Measurements from ENCODE around the gene RAMP3. TPM values are rescaled to one million over a fixed set of nuclear protein-coding genes. Genes with fewer than 3 reads are reported as not detected.
A peak's percentile ranks its signal among the peaks of the same experiment; 100 is the strongest.
"Not testable (repeated sequence)": the region's sequence is repeated elsewhere in the genome, so short reads cannot be mapped to it uniquely, and the experiment has no call there.

RAMP3 gene, protein sequence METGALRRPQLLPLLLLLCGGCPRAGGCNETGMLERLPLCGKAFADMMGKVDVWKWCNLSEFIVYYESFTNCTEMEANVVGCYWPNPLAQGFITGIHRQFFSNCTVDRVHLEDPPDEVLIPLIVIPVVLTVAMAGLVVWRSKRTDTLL
- 10 to 100 TPM in 3 of 4 donors, 1 to 10 TPM in 1; 9.6 to 39.3 (median 33.2) TPM for total RNA-seq

DNA sequence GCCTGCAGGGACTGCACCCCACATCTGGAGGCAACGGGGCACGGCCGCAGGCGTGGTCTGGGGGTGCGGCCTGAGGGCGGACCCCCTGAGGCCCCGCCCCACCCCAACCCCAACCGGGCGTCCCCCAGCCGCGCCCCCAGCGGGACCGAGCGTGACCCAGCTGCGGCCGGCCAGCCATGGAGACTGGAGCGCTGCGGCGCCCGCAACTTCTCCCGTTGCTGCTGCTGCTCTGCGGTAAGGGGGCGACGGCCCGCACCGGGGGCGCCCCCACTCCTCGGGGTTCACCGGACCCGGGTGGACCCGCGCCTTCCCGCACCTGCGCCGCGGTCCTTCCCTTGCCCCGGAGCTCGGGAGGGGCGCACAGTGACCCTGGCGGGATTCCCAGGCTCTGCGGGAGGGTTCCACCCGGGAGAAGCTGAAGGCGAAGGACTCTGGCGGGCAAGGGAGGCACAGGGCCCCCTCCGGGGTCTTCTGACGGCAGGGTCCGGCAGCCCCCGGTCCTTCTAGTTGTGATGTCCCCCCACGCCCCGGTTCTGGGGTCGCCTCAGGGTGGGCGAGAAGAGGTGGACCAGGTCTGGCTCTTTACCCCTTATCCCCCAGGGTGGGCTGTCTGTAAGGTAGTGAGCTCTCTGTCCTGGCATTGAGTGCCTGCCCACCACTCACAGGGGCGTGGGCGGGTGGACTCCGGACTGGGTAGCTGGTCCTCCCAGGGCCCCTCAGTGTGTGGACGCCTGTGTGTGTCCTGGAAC is at the start of gene RAMP3:
Gene RAMP3, plus strand, starts transcription at position 139 of the 749 bp plus-strand sequence. Its CDS starts 38 bp downstream, at position 177.
- DNase-seq (no peak), ATAC-seq (no peak)
- Histone ChIP-seq H3K27ac (peak within 1 kb of the TSS in 3 of 4 donors; percentile 39 to 60 (median 55)), H3K36me3 (no peaks in the 10 kb centered on the region), H3K4me3 (peak within 1 kb of the TSS; percentile 45 to 54 (median 50)), H3K4me1 (peaks cover 0 to 3% of the 10 kb centered on the region in 2 donors), H3K9me3 (no peaks in the 10 kb centered on the region), H3K27me3 (peaks cover 4 to 12% (median 7%) of the 10 kb centered on the region in 3 donors)
- in situ Hi-C loops (cut with MboI; ENCODE audit: low sequenced_read_pairs in 4 of 4) = loop anchor here (5.0 to 25.0 kb wide), 3 partner anchors 94 to 704 kb away; partner anchors contain the start of gene CCDC201 (in 4 of the 4)
- intact Hi-C loops (cut with DNase I; ENCODE audit: low total_unique reads) = loop anchor here (10.0 kb wide), 1 partner anchor 697 kb away; no protein-coding TSS in a partner anchor
- TF ChIP-seq POLR2A (IDR thresholded peaks at IDR 0.05) (no peak), CTCF (IDR thresholded peaks at IDR 0.05 in 4 of 5, conservative IDR thresholded peaks at IDR 0.05 in 1 of 5) (no peak)

DNA sequence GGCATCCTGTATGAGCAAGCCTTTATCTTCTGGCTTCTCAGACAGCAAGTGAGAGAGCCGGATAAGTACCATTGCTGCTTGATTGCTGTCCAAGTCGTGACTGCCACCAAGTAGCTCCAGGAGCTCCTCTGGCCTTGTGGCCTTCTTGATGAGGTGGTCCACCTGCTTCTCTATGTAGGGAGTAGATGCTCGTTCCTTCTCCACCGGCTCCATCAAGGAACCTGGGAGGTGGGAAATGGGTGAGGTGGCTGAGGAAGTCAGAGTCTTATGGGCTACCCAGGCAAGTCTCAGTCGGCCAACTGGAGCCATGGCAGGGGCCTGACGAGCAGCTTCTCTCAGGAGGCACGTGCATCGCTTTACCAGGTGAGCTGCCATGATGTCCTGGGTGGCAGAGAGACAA is 48.7 kb upstream of the RAMP3 start:
- H3K9me3 ChIP-seq = no peaks in the 10 kb centered on the region
- intact Hi-C loops (cut with DNase I; ENCODE audit: low total_unique reads) (no loop called here), in situ Hi-C loops (cut with MboI; ENCODE audit: low sequenced_read_pairs in 4 of 4) (loop anchor here (10.0 to 25.0 kb wide), 2 partner anchors 114 to 522 kb away; partner anchors contain the start of gene TMED4 (in 4 of the 4))
- DNase-seq (no peak), ATAC-seq (no peak)
- H3K36me3 ChIP-seq = peaks cover 0 to 49% of the 10 kb centered on the region in 2 donors
- H3K27ac ChIP-seq = no peak overlapping the region
- H3K4me3 ChIP-seq = no peak overlapping the region
- TF ChIP-seq CTCF (IDR thresholded peaks at IDR 0.05 in 4 of 5, conservative IDR thresholded peaks at IDR 0.05 in 1 of 5) = no peak
- no peak for TF ChIP-seq POLR2A (IDR thresholded peaks at IDR 0.05)
- H3K27me3 ChIP-seq = no peaks in the 10 kb centered on the region
- H3K4me1 ChIP-seq = peaks cover 47% of the 10 kb centered on the region in 2 donors

GRCh38 chr7:45111298-45112223 is 46.0 kb upstream of the RAMP3 start, which contains the start of gene TBRG4:
Gene TBRG4, minus strand, starts transcription at chr7:45111697. Its CDS starts 2,460 bp downstream, at chr7:45109237.
- intact Hi-C loops (cut with DNase I; ENCODE audit: low total_unique reads) (loop anchor here (1.0 to 10.0 kb wide), 5 partner anchors 23 to 527 kb away; partner anchors contain the start of genes CCM2, NACAD, PURB and TMED4), in situ Hi-C loops (cut with MboI; ENCODE audit: low sequenced_read_pairs in 4 of 4) (loop anchor here (10.0 to 25.0 kb wide), 2 partner anchors 127 to 524 kb away; partner anchors contain the start of gene TMED4 (in 4 of the 4))
- Histone ChIP-seq H3K9me3 (no peaks in the 10 kb centered on the region), H3K4me1 (peaks cover 33 to 47% of the 10 kb centered on the region in 2 donors), H3K4me3 (peak within 1 kb of the TSS; percentile 87 to 95 (median 91)), H3K27me3 (no peaks in the 10 kb centered on the region), H3K36me3 (peaks cover 0 to 25% of the 10 kb centered on the region in 2 donors), H3K27ac (peak within 1 kb of the TSS; percentile 93 to 99 (median 95))
- TF ChIP-seq POLR2A (IDR thresholded peaks at IDR 0.05) = peak; percentile 86 to 92
- TF ChIP-seq CTCF (IDR thresholded peaks at IDR 0.05 in 4 of 5, conservative IDR thresholded peaks at IDR 0.05 in 1 of 5) = peak in 2 of 5 experiments; percentile 22 to 28
- ATAC-seq = peak; percentile 96 to 97
- DNase-seq = peak; percentile 90 to 91

- peaks cover 24 to 37% of the 10 kb centered on the region in 2 donors for H3K4me1 ChIP-seq
- in situ Hi-C loops (cut with MboI; ENCODE audit: low sequenced_read_pairs in 4 of 4) = loop anchor here (10.0 to 25.0 kb wide), 2 partner anchors 128 to 525 kb away; partner anchors contain the start of gene TMED4 (in 4 of the 4)
- TF ChIP-seq CTCF (IDR thresholded peaks at IDR 0.05 in 4 of 5, conservative IDR thresholded peaks at IDR 0.05 in 1 of 5) (no peak), POLR2A (IDR thresholded peaks at IDR 0.05) (no peak)
- ATAC-seq (no peak), DNase-seq (no peak)
- intact Hi-C loops (cut with DNase I; ENCODE audit: low total_unique reads) = loop anchor here (1.0 to 10.0 kb wide), 3 partner anchors 24 to 528 kb away; partner anchors contain the start of genes NACAD, PURB and TMED4
- peaks cover 0 to 14% of the 10 kb centered on the region in 2 donors for H3K36me3 ChIP-seq
- no peaks in the 10 kb centered on the region for H3K27me3 ChIP-seq
- H3K4me3 ChIP-seq = peak overlapping the region in 2 of 4 donors; percentile 90 to 92
- no peaks in the 10 kb centered on the region for H3K9me3 ChIP-seq
- H3K27ac ChIP-seq = peak overlapping the region; percentile 93 to 99 (median 95)
Observed at GRCh38 chr7:45112648-45113047, 44.9 kb upstream of the RAMP3 start.

DNA sequence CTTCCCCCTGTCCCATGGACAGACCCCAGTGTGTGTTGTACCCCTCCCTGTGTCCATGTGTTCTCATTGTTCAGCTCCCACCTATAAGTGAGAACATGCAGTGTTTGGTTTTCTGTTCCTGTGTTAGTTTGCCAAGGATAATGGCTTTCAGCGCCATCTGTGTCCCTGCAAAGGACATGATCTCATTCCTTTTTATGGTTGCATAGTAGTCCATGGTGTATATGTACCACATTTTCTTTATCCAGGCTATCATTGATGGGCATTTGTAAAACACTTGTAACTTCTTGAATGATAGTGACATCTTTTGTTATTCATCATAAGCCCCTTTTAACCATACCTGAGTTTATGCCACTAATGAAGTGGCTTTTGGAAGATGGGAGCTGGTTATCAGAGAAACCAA is 43.3 kb upstream of the RAMP3 start:
- intact Hi-C loops (cut with DNase I; ENCODE audit: low total_unique reads) = loop anchor here (5.0 to 10.0 kb wide), 2 partner anchors 227 to 529 kb away; partner anchors contain the start of genes PURB and TMED4
- not testable (repeated sequence) for H3K27ac ChIP-seq, H3K9me3 ChIP-seq, H3K4me3 ChIP-seq, H3K27me3 ChIP-seq, H3K36me3 ChIP-seq, DNase-seq, ATAC-seq
- in situ Hi-C loops (cut with MboI; ENCODE audit: low sequenced_read_pairs in 4 of 4) = loop anchor here (10.0 to 25.0 kb wide), 2 partner anchors 129 to 527 kb away; partner anchors contain the start of gene TMED4 (in 4 of the 4)
- peaks cover 12 to 22% of the 10 kb centered on the region in 2 donors for H3K4me1 ChIP-seq
